HUES64 (cell line): Measurements from ENCODE around the gene CMSS1.

Experiments used
- H3K27ac ChIP-seq: 2 replicates; pipeline ENCODE4 v1.7.0; 2013; ENCODE audit warnings: low read depth, low read length, inconsistent platforms
- H3K27me3 ChIP-seq: 2 replicates; pipeline ENCODE4 v1.6.1; 2013; ENCODE audit warnings: mild to moderate bottlenecking, low read length; ENCODE audit not compliant: insufficient read depth
- H3K36me3 ChIP-seq: 2 replicates; pipeline ENCODE4 v1.6.1; 2013; ENCODE audit warnings: mild to moderate bottlenecking, low read length; ENCODE audit not compliant: insufficient read depth
- H3K4me1 ChIP-seq: 2 replicates; pipeline ENCODE4 v1.6.1; 2013; ENCODE audit warnings: mild to moderate bottlenecking, low read length, moderate library complexity; ENCODE audit not compliant: insufficient read depth
- H3K4me3 ChIP-seq: 2 replicates; pipeline ENCODE4 v1.5.1; 2013; ENCODE audit warnings: mild to moderate bottlenecking, low read length, moderate library complexity
- H3K9ac ChIP-seq: 2 replicates; pipeline ENCODE4 v1.6.1; 2013; ENCODE audit warnings: mild to moderate bottlenecking, low read depth, low read length
- H3K9me3 ChIP-seq: 2 replicates; pipeline ENCODE4 v1.6.1; 2013; ENCODE audit warnings: low read depth, low read length; ENCODE audit not compliant: insufficient read depth
- WGBS: fragments of 150-250, 120-280 bp; methylation state at CpG from one replicate; pipeline ENCODE4 v1.1.7; 2013; ENCODE audit warnings: missing lambda C conversion rate; 5-methylcytosine and 5-hydroxymethylcytosine counted together

Gene CMSS1

DNA sequence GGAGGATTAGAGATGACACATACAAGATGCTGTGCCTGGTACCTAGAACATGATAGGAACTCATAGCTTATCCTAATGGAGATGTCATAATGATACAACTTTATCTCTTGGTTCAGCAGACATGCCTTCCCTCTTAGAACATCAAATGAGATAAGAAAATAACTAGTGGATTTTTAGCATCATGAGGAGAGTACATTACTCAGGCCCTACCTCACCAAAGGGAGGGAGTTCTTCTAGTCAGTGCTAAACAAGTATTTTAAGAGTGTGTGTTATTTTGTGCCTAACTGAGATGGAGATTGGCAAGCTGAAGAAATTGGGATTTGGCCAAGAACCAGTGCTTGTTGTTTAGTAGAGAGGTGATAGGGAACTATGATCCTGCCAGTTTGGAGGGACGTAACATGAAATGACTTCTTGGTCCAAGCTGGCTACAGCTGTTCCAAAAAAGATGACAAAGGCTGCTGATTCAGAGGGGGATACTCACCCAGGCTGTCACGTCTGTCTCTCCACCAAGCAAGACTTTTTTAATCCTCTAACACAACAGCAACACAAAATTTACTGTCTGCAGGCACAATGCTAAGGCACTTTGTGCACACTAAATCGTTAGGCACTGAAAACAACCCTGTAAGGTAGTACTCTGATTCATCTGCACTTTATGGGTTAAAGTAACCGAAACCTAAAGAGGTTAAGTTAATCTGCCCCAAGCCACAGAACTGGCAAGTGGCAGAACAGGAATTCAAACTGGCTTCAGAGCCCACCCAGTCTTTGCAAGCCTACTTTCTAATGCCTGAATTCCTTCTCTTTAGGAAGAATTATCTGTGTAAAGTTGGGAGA, 126.5 kb downstream of the CMSS1 start:
- Histone ChIP-seq H3K4me1 (peaks cover 25% of the 10 kb centered on the region), H3K9me3 (no peaks in the 10 kb centered on the region), H3K36me3 (no peaks in the 10 kb centered on the region), H3K27ac (no peak overlapping the region), H3K9ac (no peak overlapping the region), H3K27me3 (no peaks in the 10 kb centered on the region), H3K4me3 (no peak overlapping the region)
- 85% methylated on average over 4 of the region's 4 CpGs for WGBS

DNA sequence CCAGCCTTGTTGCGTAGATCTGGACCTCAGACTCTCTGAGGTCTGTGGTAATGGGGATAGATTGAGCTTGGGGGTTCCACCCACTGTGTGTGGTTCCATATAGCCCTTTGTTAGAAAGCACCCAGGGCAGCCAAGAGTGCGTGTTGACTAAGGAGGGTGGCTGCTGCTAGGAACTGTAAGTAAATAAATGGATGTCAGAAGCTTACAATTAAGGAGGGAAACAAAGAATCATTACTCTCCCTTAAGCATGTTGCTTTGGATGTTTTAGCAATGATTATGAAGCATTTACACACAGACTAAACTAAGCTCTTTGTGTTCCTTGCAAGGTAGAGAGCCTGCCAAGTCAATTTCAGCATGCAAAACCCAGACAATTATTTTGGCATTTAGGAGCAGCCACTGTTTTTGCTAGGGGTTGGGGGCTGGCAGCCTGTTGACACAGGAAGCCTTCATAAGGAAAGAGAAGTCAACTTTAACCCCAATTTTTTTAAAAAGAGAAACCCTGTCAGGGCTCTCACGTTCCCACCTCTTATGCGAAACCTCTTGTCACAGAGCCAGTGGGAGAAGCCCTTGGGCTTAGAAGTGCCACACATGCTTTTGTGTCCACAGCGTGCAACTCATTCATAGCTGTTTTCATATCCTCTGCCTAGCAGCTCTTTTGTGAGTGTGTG, 127.8 kb downstream of the CMSS1 start:
- Histone ChIP-seq H3K4me1 (peaks cover 25% of the 10 kb centered on the region), H3K4me3 (no peak overlapping the region), H3K27me3 (no peaks in the 10 kb centered on the region), H3K36me3 (no peaks in the 10 kb centered on the region), H3K27ac (no peak overlapping the region), H3K9ac (no peak overlapping the region), H3K9me3 (no peaks in the 10 kb centered on the region)
- WGBS, result 74% methylated on average over 5 of the region's 5 CpGs

DNA sequence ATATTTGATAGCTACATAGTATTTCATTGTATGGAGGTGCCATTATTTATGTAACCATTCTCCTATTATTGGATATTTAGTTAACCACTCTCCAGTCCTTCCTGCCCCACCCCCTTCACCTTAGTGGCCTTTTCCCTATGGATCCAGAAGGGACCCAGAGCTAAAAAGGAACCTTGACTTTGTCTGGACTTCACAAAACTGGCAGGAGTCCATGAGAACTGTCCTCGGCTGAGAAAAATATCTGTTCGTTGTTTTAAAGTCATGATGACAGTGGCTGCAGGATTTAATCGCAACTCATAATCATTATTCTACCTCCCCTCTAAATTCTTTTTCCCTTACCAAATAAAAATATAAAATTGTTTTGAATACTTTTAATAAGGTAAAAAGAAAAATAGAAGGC, 129.7 kb downstream of the CMSS1 start:
- H3K4me1 ChIP-seq, result peaks cover 25% of the 10 kb centered on the region

DNA sequence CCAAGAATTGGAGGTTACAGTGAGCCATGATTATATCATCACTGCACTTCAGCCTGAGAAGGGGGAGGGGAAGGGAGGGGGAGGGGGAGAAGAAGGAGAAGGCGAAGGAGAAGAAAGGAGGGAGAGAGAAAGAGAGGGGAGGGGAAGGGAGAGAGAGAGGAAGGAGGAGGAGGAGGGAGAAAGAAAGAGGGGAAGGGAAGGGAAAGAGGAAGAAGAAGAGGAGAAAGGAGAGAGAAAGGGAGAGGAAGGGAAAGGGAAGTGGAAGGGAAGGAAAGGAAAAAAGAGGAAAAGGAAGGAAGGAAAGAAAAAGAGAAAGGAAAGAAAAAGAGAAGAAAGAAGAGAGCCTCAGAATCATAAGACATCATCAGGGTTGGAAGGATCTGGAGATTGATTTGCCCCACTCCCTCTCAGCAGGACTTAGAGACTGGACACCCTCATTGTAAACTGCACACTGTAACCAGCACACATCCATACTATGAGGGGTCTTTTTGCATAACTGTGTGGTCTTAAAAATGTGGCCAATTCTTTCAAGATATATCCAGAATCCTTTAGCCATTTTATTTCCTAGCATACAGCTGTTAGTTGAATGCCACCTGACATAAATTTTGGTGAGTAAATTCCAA, 130.9 kb downstream of the CMSS1 start:
- Histone ChIP-seq H3K9ac (no peak overlapping the region), H3K4me3 (no peak overlapping the region), H3K36me3 (no peaks in the 10 kb centered on the region), H3K9me3 (no peaks in the 10 kb centered on the region), H3K4me1 (peaks cover 30% of the 10 kb centered on the region), H3K27me3 (no peaks in the 10 kb centered on the region), H3K27ac (no peak overlapping the region)
- 65% methylated on average over 1 of the region's 1 CpG for WGBS

More for the DNA sequence above, 129.7 kb downstream of the CMSS1 start:
- Histone ChIP-seq H3K27ac (no peak overlapping the region), H3K9me3 (no peaks in the 10 kb centered on the region), H3K27me3 (no peaks in the 10 kb centered on the region), H3K9ac (no peak overlapping the region), H3K36me3 (no peaks in the 10 kb centered on the region), H3K4me3 (no peak overlapping the region)
- 99% methylated on average over 3 of the region's 3 CpGs for WGBS

DNA sequence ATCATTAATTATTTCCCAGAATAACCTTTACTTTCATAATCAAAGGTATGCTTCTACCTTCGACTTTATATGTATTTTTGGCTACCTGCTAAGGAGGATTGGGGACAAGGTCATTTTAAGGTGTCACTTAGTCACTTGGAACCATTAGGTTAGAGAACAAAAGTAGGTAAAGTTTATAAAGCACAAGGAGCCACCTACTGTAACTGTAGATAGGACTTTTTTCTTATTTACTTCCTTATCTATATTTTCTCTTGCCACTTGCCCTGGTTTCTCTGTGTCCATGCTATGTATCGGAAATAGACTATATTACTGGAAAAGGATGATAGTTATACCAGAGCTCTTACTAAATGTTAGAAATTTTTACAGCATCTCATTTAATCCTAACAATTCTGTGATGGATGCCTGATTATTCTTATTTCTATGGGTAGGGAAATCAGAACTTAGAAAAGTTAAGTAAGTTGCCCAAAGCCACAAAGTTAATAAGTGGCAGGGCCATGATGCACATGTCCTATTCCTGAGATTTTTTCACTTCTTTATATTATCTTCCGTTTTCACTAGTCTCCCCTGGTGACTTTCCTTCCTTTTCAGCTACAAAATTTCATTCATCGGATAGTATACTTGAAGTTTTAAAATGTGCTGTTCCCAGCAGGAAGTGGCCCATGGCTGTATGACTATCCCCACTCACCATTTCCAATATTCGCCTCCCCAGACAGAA, 132.5 kb downstream of the CMSS1 start:
- H3K9ac ChIP-seq, result no peak overlapping the region
- peaks cover 19% of the 10 kb centered on the region for H3K4me1 ChIP-seq
- 83% methylated on average over 3 of the region's 5 CpGs for WGBS
- H3K27ac ChIP-seq, result no peak overlapping the region
- H3K9me3 ChIP-seq, result no peaks in the 10 kb centered on the region
- no peaks in the 10 kb centered on the region for H3K27me3 ChIP-seq
- no peaks in the 10 kb centered on the region for H3K36me3 ChIP-seq
- H3K4me3 ChIP-seq, result no peak overlapping the region

DNA sequence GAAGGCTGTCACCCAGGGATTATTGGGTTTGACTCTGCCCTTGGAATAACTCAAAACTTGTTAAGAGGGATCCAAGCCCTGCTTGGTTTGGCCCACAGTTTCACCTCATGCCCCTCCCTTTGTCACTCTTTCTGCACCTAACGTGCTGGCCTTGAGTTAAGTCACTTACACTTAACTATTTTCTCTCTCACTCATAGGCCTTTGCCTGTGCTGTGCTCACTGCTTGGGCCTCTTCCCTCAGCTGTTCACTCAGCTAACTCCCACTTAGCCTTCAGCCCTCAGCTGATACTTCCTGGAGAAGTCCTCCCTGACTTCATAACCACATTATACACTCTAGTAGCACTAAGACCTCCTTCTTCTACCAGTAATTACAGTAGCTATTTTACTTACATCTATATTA, 133.3 kb downstream of the CMSS1 start:
- Histone ChIP-seq H3K27ac (no peak overlapping the region), H3K4me3 (no peak overlapping the region), H3K36me3 (no peaks in the 10 kb centered on the region), H3K4me1 (peaks cover 13% of the 10 kb centered on the region), H3K9me3 (no peaks in the 10 kb centered on the region), H3K27me3 (no peaks in the 10 kb centered on the region), H3K9ac (no peak overlapping the region)
- WGBS, result 71% methylated on average over 1 of the region's 1 CpG

DNA sequence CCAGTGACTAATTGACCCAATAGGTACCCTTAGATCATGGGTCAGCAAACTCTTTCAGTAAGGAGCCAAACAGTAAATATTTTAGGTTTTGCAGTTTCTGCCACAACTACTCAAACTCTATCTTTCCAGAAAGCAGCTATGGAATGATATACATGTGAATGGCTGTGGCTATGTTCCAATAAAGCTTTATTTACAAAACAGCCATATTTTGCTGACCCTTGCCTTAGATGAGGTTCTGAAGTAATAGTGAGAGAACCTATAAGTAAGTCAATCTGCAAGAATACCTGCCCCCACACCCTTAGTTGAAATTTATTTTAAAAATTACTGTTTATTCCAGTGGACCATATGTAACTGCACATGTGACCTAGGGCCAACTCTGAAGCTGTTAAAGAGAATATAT, 134.0 kb downstream of the CMSS1 start:
- Histone ChIP-seq H3K27me3 (no peaks in the 10 kb centered on the region), H3K4me3 (no peak overlapping the region), H3K36me3 (no peaks in the 10 kb centered on the region), H3K9ac (no peak overlapping the region), H3K27ac (no peak overlapping the region), H3K4me1 (peaks cover 13% of the 10 kb centered on the region), H3K9me3 (no peaks in the 10 kb centered on the region)

DNA sequence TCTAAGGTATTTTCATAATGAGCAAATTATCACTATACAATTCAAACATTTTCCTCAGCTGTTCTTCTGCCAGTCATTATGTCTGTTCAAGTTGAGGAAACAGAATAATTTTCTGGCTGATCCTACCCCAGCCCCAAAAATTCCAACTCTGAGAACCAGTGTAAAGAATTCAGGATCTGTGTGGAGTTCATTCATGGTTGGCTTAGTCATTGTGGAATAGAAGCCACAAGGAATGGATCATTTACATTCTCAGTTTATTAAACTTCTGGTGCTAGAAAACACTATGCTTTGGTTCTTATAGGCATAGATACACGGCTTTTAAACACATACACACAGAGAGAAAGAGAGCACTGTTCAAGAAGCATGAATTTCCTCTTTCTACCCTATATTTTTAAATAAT, 134.6 kb downstream of the CMSS1 start:
- Histone ChIP-seq H3K4me3 (no peak overlapping the region), H3K4me1 (peaks cover 13% of the 10 kb centered on the region), H3K27ac (no peak overlapping the region), H3K36me3 (no peaks in the 10 kb centered on the region), H3K27me3 (no peaks in the 10 kb centered on the region), H3K9ac (no peak overlapping the region), H3K9me3 (no peaks in the 10 kb centered on the region)
- 91% methylated on average over 1 of the region's 1 CpG for WGBS

DNA sequence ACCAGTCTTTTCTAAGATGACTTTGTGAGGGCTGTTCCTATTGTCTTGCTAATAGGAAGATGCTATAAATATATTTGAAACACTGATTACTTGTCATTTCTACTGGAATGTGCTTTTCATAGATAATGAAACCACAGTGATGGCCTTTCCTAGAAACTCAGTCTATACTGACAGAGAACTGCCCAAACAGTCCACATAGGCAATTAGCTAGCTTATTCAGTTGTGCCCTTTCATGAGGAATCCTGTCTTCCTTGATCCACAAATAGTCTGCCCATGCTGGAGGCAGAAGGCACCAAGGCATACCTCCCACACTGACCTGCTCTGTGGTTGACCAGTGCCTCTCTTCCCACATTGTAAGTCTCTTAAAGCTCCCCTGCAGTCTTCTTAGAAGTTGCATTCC, 135.9 kb downstream of the CMSS1 start:
- Histone ChIP-seq H3K36me3 (no peaks in the 10 kb centered on the region), H3K4me3 (no peak overlapping the region), H3K4me1 (peaks cover 6% of the 10 kb centered on the region), H3K9ac (no peak overlapping the region), H3K9me3 (no peaks in the 10 kb centered on the region), H3K27me3 (no peaks in the 10 kb centered on the region), H3K27ac (no peak overlapping the region)

DNA sequence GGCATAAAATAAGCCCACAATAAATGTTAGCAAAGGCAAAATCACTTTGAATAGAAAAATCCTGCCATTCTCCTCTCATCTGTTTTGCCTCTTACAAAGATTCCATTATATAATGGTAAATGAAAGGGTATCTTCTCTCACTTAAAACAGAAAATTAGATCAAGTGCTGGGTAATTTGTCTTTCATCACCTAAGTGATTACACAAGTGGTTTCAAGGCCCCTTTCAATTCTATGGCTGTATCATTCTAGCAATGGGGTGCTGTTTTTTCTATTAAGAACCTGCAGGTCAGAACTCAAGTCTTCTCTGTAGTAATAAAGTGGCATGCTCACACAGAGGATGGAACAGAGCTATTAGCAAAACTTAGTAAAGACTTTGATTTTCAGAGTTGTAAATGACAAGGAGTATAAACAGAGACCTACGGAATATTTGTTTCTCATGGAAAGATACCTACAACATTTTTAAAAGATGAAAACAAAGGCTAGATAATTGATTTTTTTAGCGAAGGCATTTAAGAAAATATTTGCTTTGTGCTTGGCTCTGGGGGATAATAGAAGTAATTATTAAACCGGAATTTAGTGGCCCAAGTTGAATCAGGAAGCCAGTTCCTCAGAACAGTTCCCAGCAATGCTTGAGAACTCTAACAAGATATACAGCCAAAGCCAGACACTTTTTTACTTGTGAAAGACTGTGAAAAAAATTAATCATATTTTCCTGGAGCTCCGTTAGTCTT, 137.4 kb downstream of the CMSS1 start:
- H3K27me3 ChIP-seq, result no peaks in the 10 kb centered on the region
- H3K27ac ChIP-seq, result no peak overlapping the region
- H3K9me3 ChIP-seq, result no peaks in the 10 kb centered on the region
- H3K36me3 ChIP-seq, result no peaks in the 10 kb centered on the region
- WGBS, result 90% methylated on average over 4 of the region's 4 CpGs
- peaks cover 6% of the 10 kb centered on the region for H3K4me1 ChIP-seq
- H3K9ac ChIP-seq, result no peak overlapping the region
- no peak overlapping the region for H3K4me3 ChIP-seq
